NCI-H2227 (cell line): ENCODE results near the gene ANO2.

Source experiments
- DNase-seq: peaks from one replicate; lab custom pipeline; 2025; ENCODE audit not compliant: unreplicated experiment; lab: John Stamatoyannopoulos, UW

ANO2 gene

GRCh38 chr12:5964913-5965900 is 20.1 kb upstream of the ANO2 start:
- DNase-seq: no peak

- no peak for DNase-seq
These were observed 18.5 kb upstream of the ANO2 start for GRCh38 chr12:5963515-5963914.

- no peak for DNase-seq
These were observed 15.7 kb upstream of the ANO2 start for GRCh38 chr12:5960783-5961182.

- no peak for DNase-seq
These were observed 11.9 kb upstream of the ANO2 start for GRCh38 chr12:5956987-5957386.

GRCh38 chr12:5954661-5955060 is 9.6 kb upstream of the ANO2 start:
- DNase-seq: no peak

GRCh38 chr12:5953835-5954586 is 9.0 kb upstream of the ANO2 start:
- DNase-seq: no peak

GRCh38 chr12:5952031-5952430 is 7.0 kb upstream of the ANO2 start:
- no peak for DNase-seq

GRCh38 chr12:5948696-5949095 is 3.6 kb upstream of the ANO2 start:
- DNase-seq: no peak

GRCh38 chr12:5947006-5947405 is 1.9 kb upstream of the ANO2 start:
- no peak for DNase-seq

GRCh38 chr12:5946388-5946787 is 1.3 kb upstream of the ANO2 start:
- no peak for DNase-seq

- DNase-seq: peak; percentile 25
These were observed 380 bp downstream of the ANO2 start for GRCh38 chr12:5944688-5945070.

GRCh38 chr12:5944053-5944452 is 1.0 kb downstream of the ANO2 start:
- no peak for DNase-seq

GRCh38 chr12:5941907-5942306 is 3.2 kb downstream of the ANO2 start:
- DNase-seq: no peak

GRCh38 chr12:5927732-5928516 is 17.1 kb downstream of the ANO2 start:
- DNase-seq: no peak

- DNase-seq: no peak
These were observed 19.4 kb downstream of the ANO2 start for GRCh38 chr12:5925646-5926045.

GRCh38 chr12:5924342-5924741 is 20.7 kb downstream of the ANO2 start:
- DNase-seq: no peak

- DNase-seq: no peak
These were observed 21.3 kb downstream of the ANO2 start for GRCh38 chr12:5923751-5924150.

- no peak for DNase-seq
These were observed 21.9 kb downstream of the ANO2 start for GRCh38 chr12:5923043-5923605.

- DNase-seq: no peak
These were observed 22.8 kb downstream of the ANO2 start for GRCh38 chr12:5921966-5922899.
